Measurements from ENCODE around the gene TEX28. TPM values are rescaled to one million over a fixed set of nuclear protein-coding genes. Genes with fewer than 3 reads are reported as not detected.

The TEX28 gene
- total RNA-seq, 1 donor from 2014 or later = not detected

GRCh38 chrX:154325541-154325940 lies 30.6 kb upstream of the TEX28 start:
- TF ChIP-seq CTCF (IDR thresholded peaks at IDR 0.05; ENCODE audit: unreplicated experiment) = no peak
- Mint-ChIP-seq H3K27me3 (peaks cover 9% of the 10 kb centered on the region), H3K9me3 (ENCODE audit: low read depth) (peaks cover 8% of the 10 kb centered on the region), H3K27ac (no peak overlapping the region), H3K4me3 (ENCODE audit: low read depth) (no peak overlapping the region), H3K4me1 (ENCODE audit: low read depth) (peaks cover 8% of the 10 kb centered on the region), H3K36me3 (ENCODE audit: insufficient read depth) (no peaks in the 10 kb centered on the region)
- no peak for DNase-seq (ENCODE audit: low spot score, unreplicated experiment)

GRCh38 chrX:154323537-154323936 lies 28.6 kb upstream of the TEX28 start:
- no peak overlapping the region for H3K27ac Mint-ChIP-seq
- peaks cover 15% of the 10 kb centered on the region for H3K9me3 Mint-ChIP-seq (ENCODE audit: low read depth)

GRCh38 chrX:154322890-154323289 lies 28.0 kb upstream of the TEX28 start:
- TF ChIP-seq CTCF (IDR thresholded peaks at IDR 0.05; ENCODE audit: unreplicated experiment) = no peak
- no peaks in the 10 kb centered on the region for H3K36me3 Mint-ChIP-seq (ENCODE audit: insufficient read depth)
- peaks cover 15% of the 10 kb centered on the region for H3K27me3 Mint-ChIP-seq
- no peak overlapping the region for H3K4me3 Mint-ChIP-seq (ENCODE audit: low read depth)
- H3K4me1 Mint-ChIP-seq (ENCODE audit: low read depth) = peaks cover 6% of the 10 kb centered on the region
- no peak for DNase-seq (ENCODE audit: low spot score, unreplicated experiment)
- no peak overlapping the region for H3K27ac Mint-ChIP-seq
- peaks cover 15% of the 10 kb centered on the region for H3K9me3 Mint-ChIP-seq (ENCODE audit: low read depth)

More at GRCh38 chrX:154323537-154323936, 28.6 kb upstream of the TEX28 start:
- DNase-seq (ENCODE audit: low spot score, unreplicated experiment) = no peak
- Mint-ChIP-seq H3K36me3 (ENCODE audit: insufficient read depth) (no peaks in the 10 kb centered on the region), H3K27me3 (peaks cover 15% of the 10 kb centered on the region), H3K4me1 (ENCODE audit: low read depth) (peaks cover 6% of the 10 kb centered on the region), H3K4me3 (ENCODE audit: low read depth) (no peak overlapping the region)
- no peak for TF ChIP-seq CTCF (IDR thresholded peaks at IDR 0.05; ENCODE audit: unreplicated experiment)

GRCh38 chrX:154321594-154321993 lies 26.7 kb upstream of the TEX28 start:
- Mint-ChIP-seq H3K27me3 (peaks cover 18% of the 10 kb centered on the region), H3K4me3 (ENCODE audit: low read depth) (no peak overlapping the region), H3K36me3 (ENCODE audit: insufficient read depth) (no peaks in the 10 kb centered on the region), H3K27ac (no peak overlapping the region), H3K4me1 (ENCODE audit: low read depth) (peaks cover 6% of the 10 kb centered on the region), H3K9me3 (ENCODE audit: low read depth) (peaks cover 21% of the 10 kb centered on the region)
- DNase-seq (ENCODE audit: low spot score, unreplicated experiment) = no peak
- no peak for TF ChIP-seq CTCF (IDR thresholded peaks at IDR 0.05; ENCODE audit: unreplicated experiment)

GRCh38 chrX:154321152-154321551 lies 26.2 kb upstream of the TEX28 start:
- TF ChIP-seq CTCF (IDR thresholded peaks at IDR 0.05; ENCODE audit: unreplicated experiment) = no peak
- H3K4me3 Mint-ChIP-seq (ENCODE audit: low read depth) = no peak overlapping the region
- peaks cover 18% of the 10 kb centered on the region for H3K27me3 Mint-ChIP-seq
- H3K4me1 Mint-ChIP-seq (ENCODE audit: low read depth) = peaks cover 6% of the 10 kb centered on the region
- no peaks in the 10 kb centered on the region for H3K36me3 Mint-ChIP-seq (ENCODE audit: insufficient read depth)
- peaks cover 21% of the 10 kb centered on the region for H3K9me3 Mint-ChIP-seq (ENCODE audit: low read depth)
- DNase-seq (ENCODE audit: low spot score, unreplicated experiment) = no peak
- H3K27ac Mint-ChIP-seq = no peak overlapping the region
